Activated CD8-positive, alpha-beta T cell treated with anti-CD3 and anti-CD28 coated beads for 36 hours (primary cell): ENCODE measurements around the gene CIDEC. TPM values are rescaled to one million over a fixed set of nuclear protein-coding genes. Genes with fewer than 3 reads are reported as not detected.

ENCODE experiments used
- ATAC-seq: fragments of 200-7000 bp; cut with Tn5 transposase; one replicate; pipeline ENCODE4 v1.10.0; 2021; ENCODE audit warnings: mild to moderate bottlenecking, moderate library complexity
- CTCF ChIA-PET: fragments of 350-600 bp; sonication (Branson Sonifier 250); formaldehyde crosslinking; loops from one replicate; lab custom pipeline; 2021; ENCODE audit warnings: antibody characterized with exemption; lab: Charles Lee
- POLR2A ChIA-PET: fragments of 350-600 bp; sonication (Branson Sonifier 250); formaldehyde crosslinking; loops from one replicate; lab custom pipeline; 2021; ENCODE audit warnings: antibody characterized with exemption; lab: Charles Lee
- DNase-seq: peaks from one replicate; pipeline ENCODE4 v3.0.0-alpha.2; 2020
- H3K27ac Mint-ChIP-seq: one replicate; pipeline ENCODE4 v1.8.0; 2021; ENCODE audit warnings: mild to moderate bottlenecking, mixed read lengths
- H3K27me3 Mint-ChIP-seq: one replicate; pipeline ENCODE4 v1.8.0; 2021; ENCODE audit warnings: mixed read lengths
- H3K36me3 Mint-ChIP-seq: one replicate; pipeline ENCODE4 v1.8.0; 2021; ENCODE audit warnings: low read depth, mixed read lengths
- H3K4me1 Mint-ChIP-seq: one replicate; pipeline ENCODE4 v1.8.0; 2021; ENCODE audit warnings: low read depth, mixed read lengths
- H3K4me3 Mint-ChIP-seq: one replicate; pipeline ENCODE4 v1.8.0; 2021; ENCODE audit warnings: mild to moderate bottlenecking, moderate library complexity, mixed read lengths
- H3K9me3 Mint-ChIP-seq: one replicate; pipeline ENCODE4 v1.8.0; 2021; ENCODE audit warnings: mixed read lengths
- intact Hi-C: fragments of 100-400 bp; cut with micrococcal nuclease; formaldehyde crosslinking; loops from one replicate; pipeline ENCODE4 v1.10.0; 2022
- total RNA-seq, 2 experiments: library from RNA; stranded (reverse); gene quantifications; one replicate each; pipeline ENCODE4 v1.2.3, GENCODE V29; 2021
- TF ChIP-seq, protein P1 (sequence below): fragments of 200-600 bp; IDR thresholded peaks from one replicate; pipeline ENCODE4 v1.8.0; 2022; ENCODE audit warnings: antibody characterized with exemption, mild to moderate bottlenecking

CIDEC gene
- total RNA-seq, 2 experiments from 2014 or later = not detected

GRCh38 chr3:9916734-9917680 is 37.0 kb upstream of the CIDEC start, which contains the start of gene IL17RC:
Gene IL17RC (plus strand): TSS chr3:9917098. CDS start chr3:9917316, 218 bp downstream.
- DNase-seq (peak; percentile 65), ATAC-seq (peak; percentile 77)
- intact Hi-C loops = no loop called here
- Mint-ChIP-seq H3K27ac (no peak within 1 kb of the TSS), H3K36me3 (no peaks in the 10 kb centered on the region), H3K9me3 (no peaks in the 10 kb centered on the region), H3K4me3 (peak within 1 kb of the TSS; percentile 70), H3K4me1 (peaks cover 16% of the 10 kb centered on the region), H3K27me3 (peaks cover 3% of the 10 kb centered on the region)
- ChIA-PET POLR2A (interaction anchor here (1.4 kb wide), 1 partner anchor 26 kb away, joined by 5 read pairs; no protein-coding TSS in a partner anchor), CTCF (interaction anchor here (0.5 kb wide), 1 partner anchor 79 kb away, joined by 3 read pairs; no protein-coding TSS in a partner anchor)
- TF ChIP-seq, protein P1, sequence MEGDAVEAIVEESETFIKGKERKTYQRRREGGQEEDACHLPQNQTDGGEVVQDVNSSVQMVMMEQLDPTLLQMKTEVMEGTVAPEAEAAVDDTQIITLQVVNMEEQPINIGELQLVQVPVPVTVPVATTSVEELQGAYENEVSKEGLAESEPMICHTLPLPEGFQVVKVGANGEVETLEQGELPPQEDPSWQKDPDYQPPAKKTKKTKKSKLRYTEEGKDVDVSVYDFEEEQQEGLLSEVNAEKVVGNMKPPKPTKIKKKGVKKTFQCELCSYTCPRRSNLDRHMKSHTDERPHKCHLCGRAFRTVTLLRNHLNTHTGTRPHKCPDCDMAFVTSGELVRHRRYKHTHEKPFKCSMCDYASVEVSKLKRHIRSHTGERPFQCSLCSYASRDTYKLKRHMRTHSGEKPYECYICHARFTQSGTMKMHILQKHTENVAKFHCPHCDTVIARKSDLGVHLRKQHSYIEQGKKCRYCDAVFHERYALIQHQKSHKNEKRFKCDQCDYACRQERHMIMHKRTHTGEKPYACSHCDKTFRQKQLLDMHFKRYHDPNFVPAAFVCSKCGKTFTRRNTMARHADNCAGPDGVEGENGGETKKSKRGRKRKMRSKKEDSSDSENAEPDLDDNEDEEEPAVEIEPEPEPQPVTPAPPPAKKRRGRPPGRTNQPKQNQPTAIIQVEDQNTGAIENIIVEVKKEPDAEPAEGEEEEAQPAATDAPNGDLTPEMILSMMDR = no peak

GRCh38 chr3:9916346-9916733 is 36.3 kb upstream of the CIDEC start:
- Mint-ChIP-seq H3K27ac (no peak overlapping the region), H3K4me1 (peaks cover 17% of the 10 kb centered on the region), H3K36me3 (no peaks in the 10 kb centered on the region), H3K9me3 (no peaks in the 10 kb centered on the region), H3K4me3 (peak overlapping the region; percentile 70), H3K27me3 (peaks cover 6% of the 10 kb centered on the region)
- POLR2A ChIA-PET = interaction anchor here (0.7 to 1.4 kb wide), 5 partner anchors 9 to 25 kb away, joined by 3 to 5 read pairs (median 4); partner anchors contain the start of gene IL17RE
- TF ChIP-seq, protein P1 = no peak
- intact Hi-C loops = no loop called here
- DNase-seq = no peak
- ATAC-seq = peak; percentile 8
- CTCF ChIA-PET = interaction anchor here (0.5 to 7.0 kb wide), 3 partner anchors 16 to 80 kb away, joined by 3 to 46 read pairs (median 3); partner anchors contain the start of gene CRELD1

DNA sequence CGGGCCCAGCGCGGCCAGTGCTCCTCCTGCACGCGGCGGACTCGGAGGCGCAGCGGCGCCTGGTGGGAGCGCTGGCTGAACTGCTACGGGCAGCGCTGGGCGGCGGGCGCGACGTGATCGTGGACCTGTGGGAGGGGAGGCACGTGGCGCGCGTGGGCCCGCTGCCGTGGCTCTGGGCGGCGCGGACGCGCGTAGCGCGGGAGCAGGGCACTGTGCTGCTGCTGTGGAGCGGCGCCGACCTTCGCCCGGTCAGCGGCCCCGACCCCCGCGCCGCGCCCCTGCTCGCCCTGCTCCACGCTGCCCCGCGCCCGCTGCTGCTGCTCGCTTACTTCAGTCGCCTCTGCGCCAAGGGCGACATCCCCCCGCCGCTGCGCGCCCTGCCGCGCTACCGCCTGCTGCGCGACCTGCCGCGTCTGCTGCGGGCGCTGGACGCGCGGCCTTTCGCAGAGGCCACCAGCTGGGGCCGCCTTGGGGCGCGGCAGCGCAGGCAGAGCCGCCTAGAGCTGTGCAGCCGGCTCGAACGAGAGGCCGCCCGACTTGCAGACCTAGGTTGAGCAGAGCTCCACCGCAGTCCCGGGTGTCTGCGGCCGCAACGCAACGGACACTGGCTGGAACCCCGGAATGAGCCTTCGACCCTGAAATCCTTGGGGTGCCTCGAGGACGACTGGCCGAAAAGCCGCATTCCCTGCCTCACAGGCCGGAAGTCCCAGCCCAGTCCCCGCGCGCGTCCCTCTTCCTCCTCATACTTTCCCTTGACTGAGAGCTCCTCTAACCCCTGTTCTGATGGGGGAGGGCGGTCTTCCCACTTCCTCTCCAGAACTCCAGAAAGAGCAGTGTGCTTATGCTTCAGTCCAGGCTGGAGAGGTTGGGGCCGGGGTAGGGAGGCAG is 35.4 kb upstream of the CIDEC start:
- ChIA-PET POLR2A (interaction anchor here (0.7 to 1.4 kb wide), 7 partner anchors 10 to 123 kb away, joined by 3 to 5 read pairs (median 4); partner anchors contain the start of genes ARPC4, IL17RE and TADA3), CTCF (interaction anchor here (1.0 to 7.0 kb wide), 3 partner anchors 17 to 67 kb away, joined by 3 to 46 read pairs (median 3); partner anchors contain the start of gene CRELD1)
- ATAC-seq (peak; percentile 34), DNase-seq (peak; percentile 32)
- no peaks in the 10 kb centered on the region for H3K36me3 Mint-ChIP-seq
- intact Hi-C loops = no loop called here
- peak overlapping the region; percentile 70 for H3K4me3 Mint-ChIP-seq
- no peaks in the 10 kb centered on the region for H3K9me3 Mint-ChIP-seq
- H3K27ac Mint-ChIP-seq = peak overlapping the region; percentile 25
- H3K4me1 Mint-ChIP-seq = peaks cover 17% of the 10 kb centered on the region
- peaks cover 6% of the 10 kb centered on the region for H3K27me3 Mint-ChIP-seq
- TF ChIP-seq, protein P1 = peak; percentile 24

GRCh38 chr3:9914559-9915253 is 34.7 kb upstream of the CIDEC start:
- CTCF ChIA-PET = interaction anchor here (0.9 to 7.0 kb wide), 5 partner anchors 10 to 69 kb away, joined by 3 to 46 read pairs (median 3); partner anchors contain the start of genes CRELD1 and IL17RE
- intact Hi-C loops = no loop called here
- TF ChIP-seq, protein P1 = no peak
- Mint-ChIP-seq H3K9me3 (no peaks in the 10 kb centered on the region), H3K4me1 (peaks cover 18% of the 10 kb centered on the region), H3K36me3 (no peaks in the 10 kb centered on the region), H3K27me3 (peaks cover 6% of the 10 kb centered on the region), H3K27ac (no peak overlapping the region), H3K4me3 (peak overlapping the region; percentile 26)
- DNase-seq = peak; percentile 50
- ATAC-seq = peak; percentile 51
- POLR2A ChIA-PET = interaction anchor here (0.8 to 1.4 kb wide), 2 partner anchors 18 to 24 kb away, joined by 3 to 7 read pairs; no protein-coding TSS in a partner anchor
